WTC11 (cell line): ENCODE data around the gene PHKB.

Experiments used
- CBFB ChIP-seq: sonication (generic); formaldehyde crosslinking; IDR thresholded peaks from 2 replicates; pipeline ENCODE4 v1.8.1; 2022; ENCODE audit warnings: mild to moderate bottlenecking, low read depth, missing genetic modification reagents
- CTCF ChIP-seq: fragments of 200-600 bp; IDR thresholded peaks from 2 replicates; pipeline ENCODE4 v1.8.0; 2022; ENCODE audit warnings: antibody characterized with exemption
- E2F1 ChIP-seq: sonication (generic); formaldehyde crosslinking; IDR thresholded peaks from 2 replicates; pipeline ENCODE4 v1.8.0; 2022; ENCODE audit warnings: mild to moderate bottlenecking, missing genetic modification reagents
- ELF4 ChIP-seq: sonication (generic); formaldehyde crosslinking; IDR thresholded peaks from 2 replicates; pipeline ENCODE4 v1.8.1; 2022; ENCODE audit warnings: low read depth, mild to moderate bottlenecking, moderate library complexity, missing genetic modification reagents
- TP53 ChIP-seq: sonication (generic); formaldehyde crosslinking; IDR thresholded peaks from 2 replicates; pipeline ENCODE4 v1.8.1; 2023; ENCODE audit warnings: mild to moderate bottlenecking, missing genetic modification reagents

GRCh38 chr16:47499080-47499699 lies 38.1 kb downstream of the PHKB start:
- TF ChIP-seq CTCF = no peak
- no peak for TF ChIP-seq CBFB (CRISPR knock-in tag)
- no peak for TF ChIP-seq E2F1 (CRISPR knock-in tag)
- TF ChIP-seq ELF4 (CRISPR knock-in tag) = no peak
- no peak for TF ChIP-seq TP53
